ENCODE results near the gene BMP4. TPM values are rescaled to one million over a fixed set of nuclear protein-coding genes. Genes with fewer than 3 reads are reported as not detected.

Gene BMP4
- total and polyA plus RNA-seq, 10 of the 15 experiments (the other 5 are each of a cell fraction or from before 2014, with no cell fraction given) = 0.11 to 1.8 (median 0.60) TPM; not detected in 1

DNA sequence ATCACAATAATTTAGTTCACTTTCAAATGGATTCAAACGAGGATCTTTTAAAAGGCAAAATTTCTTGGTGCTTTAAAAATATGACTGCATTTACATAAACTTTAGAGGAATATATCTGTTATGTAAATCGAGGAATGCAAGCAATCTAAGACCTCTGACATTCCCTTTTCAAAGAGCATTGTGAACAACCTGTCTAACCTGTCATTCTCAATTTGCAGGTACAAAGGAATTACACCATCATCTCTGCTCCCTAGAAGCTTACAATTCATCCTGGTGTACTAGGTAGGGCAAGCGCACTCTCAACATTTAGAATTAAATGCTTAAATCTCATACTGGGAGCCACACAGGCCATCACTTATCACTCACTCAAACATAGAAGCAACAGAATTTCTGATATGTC is 35.6 kb downstream of the BMP4 start:
- FAIRE-seq = no peak

DNA sequence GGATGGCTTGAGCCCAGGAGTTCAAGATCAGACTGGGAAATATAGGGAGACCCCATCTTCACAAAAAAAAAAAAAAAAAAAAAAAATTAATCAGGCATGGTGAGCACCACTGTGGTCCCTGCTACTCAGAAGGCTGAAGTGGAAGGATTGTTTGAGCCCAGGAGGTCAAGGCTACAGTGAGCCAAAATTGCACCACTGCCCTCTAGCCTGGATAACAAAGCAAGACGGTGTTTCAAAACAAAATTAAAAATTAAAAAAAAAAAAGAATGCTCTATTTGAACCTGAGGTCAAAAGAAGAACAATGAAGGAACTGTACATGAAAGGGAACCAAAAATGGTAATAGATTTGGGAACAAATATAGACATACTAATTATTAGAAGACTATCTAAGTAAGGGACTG is 40.4 kb downstream of the BMP4 start:
- H3K4me1 ChIP-seq (ENCODE audit: control insufficient read depth, insufficient read depth, low read length) = no peaks in the 10 kb centered on the region
- TF ChIP-seq CHD1 (IDR thresholded peaks at IDR 0.05; ENCODE audit: low read depth, low read length) (no peak), CBX3 (IDR thresholded peaks at IDR 0.05; ENCODE audit: borderline replicate concordance, low read depth) (no peak), SP1 (IDR thresholded peaks at IDR 0.05; ENCODE audit: low read depth, low read length) (no peak), SPI1 (IDR thresholded peaks at IDR 0.05; ENCODE audit: borderline replicate concordance, insufficient read depth, low read depth, low read length) (no peak)
- no peak overlapping the region for H3K4me2 ChIP-seq (ENCODE audit: control insufficient read depth, insufficient read depth)
- CTCF ChIA-PET = no interaction called here
- no peak overlapping the region for H3K4me3 ChIP-seq
- H2AFZ ChIP-seq (ENCODE audit: control insufficient read depth, low read depth, low read length) = no peak overlapping the region
- DNase-seq (ENCODE audit: low read depth, low spot score) (no peak), FAIRE-seq (no peak), ATAC-seq (no peak)
- POLR2A ChIA-PET = no interaction called here
- in situ Hi-C loops (cut with MboI) = no loop called here
- RAD21 ChIA-PET (ENCODE audit: unreplicated experiment) = no interaction called here
- H3K9me3 ChIP-seq (replicated peaks; ENCODE audit: control insufficient read depth, insufficient read depth, low read length) = no peaks in the 10 kb centered on the region; the same call in 1 of the 3 replicates
- H3K79me2 ChIP-seq (ENCODE audit: control insufficient read depth, insufficient read depth, low read length) = no peaks in the 10 kb centered on the region
- no peaks in the 10 kb centered on the region for H3K36me3 ChIP-seq (ENCODE audit: control insufficient read depth in 2 of 2, insufficient read depth in 2 of 2, low read length in 1 of 2)
- BruUV-seq (replicated peaks) = no TSS peak
- 47% methylated on average over 1 of the region's 1 CpG for WGBS (ENCODE audit: insufficient coverage, insufficient replicate concordance, low lambda C conversion rate, missing lambda C conversion rate)
- SMC1A ChIA-PET (ENCODE audit: uncharacterized antibody, unreplicated experiment) = no interaction called here
- H3K9ac ChIP-seq (ENCODE audit: control insufficient read depth, insufficient read depth, low read length) = no peak overlapping the region
- H4K20me1 ChIP-seq (ENCODE audit: control insufficient read depth, insufficient read depth) = no peaks in the 10 kb centered on the region
- no peaks in the 10 kb centered on the region for H3K27me3 ChIP-seq (replicated peaks in 1 of 2; ENCODE audit: control insufficient read depth in 2 of 2, insufficient read depth in 2 of 2, low read length in 1 of 2)
- intact Hi-C loops (cut with micrococcal nuclease; ENCODE audit: unreplicated experiment) = no loop called here
- no peak overlapping the region for H3K27ac ChIP-seq (ENCODE audit: control insufficient read depth, insufficient read depth)

More for the DNA sequence above, 35.6 kb downstream of the BMP4 start:
- no peaks in the 10 kb centered on the region for H3K36me3 ChIP-seq (ENCODE audit: control insufficient read depth in 2 of 2, insufficient read depth in 2 of 2, low read length in 1 of 2)
- no peaks in the 10 kb centered on the region for H4K20me1 ChIP-seq (ENCODE audit: control insufficient read depth, insufficient read depth)
- WGBS (ENCODE audit: insufficient coverage, insufficient replicate concordance, low lambda C conversion rate, missing lambda C conversion rate) = 36% methylated on average over 3 of the region's 3 CpGs
- no peak overlapping the region for H2AFZ ChIP-seq (ENCODE audit: control insufficient read depth, low read depth, low read length)
- H3K4me2 ChIP-seq (ENCODE audit: control insufficient read depth, insufficient read depth) = no peak overlapping the region
- intact Hi-C loops (cut with micrococcal nuclease; ENCODE audit: unreplicated experiment) = no loop called here
- DNase-seq (ENCODE audit: low read depth, low spot score) (no peak), ATAC-seq (no peak)
- 0 out of 2 replicates have a peak, but pooled peaks cover 3% of the 10 kb centered on the region for H3K4me1 ChIP-seq (ENCODE audit: control insufficient read depth, insufficient read depth, low read length)
- in situ Hi-C loops (cut with MboI) = no loop called here
- BruUV-seq (replicated peaks) = no TSS peak
- ChIA-PET RAD21 (ENCODE audit: unreplicated experiment) (no interaction called here), POLR2A (no interaction called here), CTCF (interaction anchor here (1.2 to 1.7 kb wide), 3 partner anchors 9 to 427 kb away, joined by 3 to 5 read pairs (median 4); no protein-coding TSS in a partner anchor), SMC1A (ENCODE audit: uncharacterized antibody, unreplicated experiment) (no interaction called here)
- H3K9ac ChIP-seq (ENCODE audit: control insufficient read depth, insufficient read depth, low read length) = no peak overlapping the region
- TF ChIP-seq, protein P1, sequence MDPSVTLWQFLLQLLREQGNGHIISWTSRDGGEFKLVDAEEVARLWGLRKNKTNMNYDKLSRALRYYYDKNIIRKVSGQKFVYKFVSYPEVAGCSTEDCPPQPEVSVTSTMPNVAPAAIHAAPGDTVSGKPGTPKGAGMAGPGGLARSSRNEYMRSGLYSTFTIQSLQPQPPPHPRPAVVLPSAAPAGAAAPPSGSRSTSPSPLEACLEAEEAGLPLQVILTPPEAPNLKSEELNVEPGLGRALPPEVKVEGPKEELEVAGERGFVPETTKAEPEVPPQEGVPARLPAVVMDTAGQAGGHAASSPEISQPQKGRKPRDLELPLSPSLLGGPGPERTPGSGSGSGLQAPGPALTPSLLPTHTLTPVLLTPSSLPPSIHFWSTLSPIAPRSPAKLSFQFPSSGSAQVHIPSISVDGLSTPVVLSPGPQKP (IDR thresholded peaks at IDR 0.05; ENCODE audit: low read depth, low read length) = no peak
- TF ChIP-seq SPI1 (IDR thresholded peaks at IDR 0.05; ENCODE audit: borderline replicate concordance, insufficient read depth, low read depth, low read length) (no peak), HDGF (IDR thresholded peaks at IDR 0.05) (no peak), SUZ12 (IDR thresholded peaks at IDR 0.05; ENCODE audit: unreplicated experiment) (no peak), DPF2 (IDR thresholded peaks at IDR 0.05) (no peak), SRF (IDR thresholded peaks at IDR 0.05; ENCODE audit: low read depth in 2 of 2, low read length in 2 of 2) (no peak)
- H3K27me3 ChIP-seq (replicated peaks in 1 of 2; ENCODE audit: control insufficient read depth in 2 of 2, insufficient read depth in 2 of 2, low read length in 1 of 2) = peaks cover 1 to 3% of the 10 kb centered on the region in 2 experiments; a peak in 1 of 4 replicates
- H3K79me2 ChIP-seq (ENCODE audit: control insufficient read depth, insufficient read depth, low read length) = no peaks in the 10 kb centered on the region
- no peaks in the 10 kb centered on the region; the same call in 2 of the 3 replicates for H3K9me3 ChIP-seq (replicated peaks; ENCODE audit: control insufficient read depth, insufficient read depth, low read length)
- H3K4me3 ChIP-seq = no peak overlapping the region
- no peak overlapping the region for H3K27ac ChIP-seq (ENCODE audit: control insufficient read depth, insufficient read depth)

Data from GM12878 (cell line).